Ascending aorta (tissue), 2 donors: ENCODE measurements around the gene VOPP1. TPM values are rescaled to one million over a fixed set of nuclear protein-coding genes. Genes with fewer than 3 reads are reported as not detected.

ENCODE experiments used
- DNase-seq, 2 donors: peaks; one replicate each; pipeline ENCODE4 v3.0.0-alpha.2; 2019; ENCODE audit warnings: low spot score in 2 of 2
- H3K27ac ChIP-seq, 2 donors: fragments of 200-600 bp; sonication (generic); one replicate each; pipeline ENCODE4 v1.5.1; 2016 to 2017; ENCODE audit warnings: mild to moderate bottlenecking in 1 of 2
- H3K27me3 ChIP-seq: fragments of 200-600 bp; sonication (generic); one replicate; pipeline ENCODE4 v1.5.1; 2017
- H3K36me3 ChIP-seq, 2 donors: fragments of 200-600 bp; sonication (generic); one replicate each; pipeline ENCODE4 v1.5.1; 2016
- H3K4me1 ChIP-seq, 2 donors: fragments of 200-600 bp; sonication (generic); one replicate each; pipeline ENCODE4 v1.5.1; 2016 to 2017; ENCODE audit warnings: mild to moderate bottlenecking in 1 of 2
- H3K4me3 ChIP-seq, 2 donors: fragments of 200-600 bp; sonication (generic); one replicate each; pipeline ENCODE4 v1.5.1; 2016 to 2017; ENCODE audit warnings: mild to moderate bottlenecking in 1 of 2
- H3K9me3 ChIP-seq, 2 donors: fragments of 200-600 bp; sonication (generic); one replicate each; pipeline ENCODE4 v1.5.1; 2016
- CTCF ChIP-seq, 3 experiments: fragments of 200-600 bp in 2 of 3; fragments of 450-650 bp in 1 of 3; sonication (generic) in 2 of 3; IDR thresholded peaks; one replicate each; pipeline ENCODE4 v1.5.1; 2016 to 2019; ENCODE audit warnings: antibody characterized with exemption in 3 of 3, mild to moderate bottlenecking in 1 of 3, moderate library complexity in 1 of 3
- intact Hi-C: fragments of 100-400 bp; cut with DNase I; formaldehyde crosslinking; loops from one replicate; pipeline ENCODE4 v1.15.1; 2023
- total RNA-seq: library from RNA; depleted of rRNA; stranded (reverse); fragments of >200 nt; gene quantifications from one replicate; pipeline ENCODE4 v1.1.0, GENCODE V29; 2016

The VOPP1 gene
- total RNA-seq, 1 donor from 2014 or later: 78.8 TPM

GRCh38 chr7:55521512-55521911, 50.8 kb downstream of the VOPP1 start:
- Histone ChIP-seq H3K9me3 (no peaks in the 10 kb centered on the region), H3K36me3 (peaks cover 10 to 19% of the 10 kb centered on the region in 2 donors), H3K4me3 (no peak overlapping the region), H3K27me3 (no peaks in the 10 kb centered on the region), H3K4me1 (peaks cover 13 to 33% of the 10 kb centered on the region in 2 donors), H3K27ac (peak overlapping the region; percentile 59 to 68)
- DNase-seq: no peak
- intact Hi-C loops: loop anchor here (5.0 to 10.0 kb wide), 2 partner anchors 53 to 76 kb away; partner anchors contain the start of gene VOPP1
- TF ChIP-seq CTCF (IDR thresholded peaks at IDR 0.05): no peak

- H3K27ac ChIP-seq: peak overlapping the region in 1 of 2 donors; percentile 59
- peaks cover 13 to 33% of the 10 kb centered on the region in 2 donors for H3K4me1 ChIP-seq
- no peak for TF ChIP-seq CTCF (IDR thresholded peaks at IDR 0.05)
- no peak overlapping the region for H3K4me3 ChIP-seq
- no peaks in the 10 kb centered on the region for H3K27me3 ChIP-seq
- intact Hi-C loops: loop anchor here (5.0 to 10.0 kb wide), 2 partner anchors 54 to 77 kb away; partner anchors contain the start of gene VOPP1
- no peak for DNase-seq
- H3K9me3 ChIP-seq: no peaks in the 10 kb centered on the region
- H3K36me3 ChIP-seq: peaks cover 10 to 19% of the 10 kb centered on the region in 2 donors
These were observed 51.7 kb downstream of the VOPP1 start for GRCh38 chr7:55520426-55521140.

GRCh38 chr7:55518836-55519235, 53.5 kb downstream of the VOPP1 start:
- H3K27ac ChIP-seq: no peak overlapping the region
- H3K4me3 ChIP-seq: no peak overlapping the region
- no peak for TF ChIP-seq CTCF (IDR thresholded peaks at IDR 0.05)
- H3K36me3 ChIP-seq: peaks cover 10 to 22% of the 10 kb centered on the region in 2 donors
- H3K9me3 ChIP-seq: no peaks in the 10 kb centered on the region
- no peaks in the 10 kb centered on the region for H3K27me3 ChIP-seq
- intact Hi-C loops: no loop called here
- H3K4me1 ChIP-seq: peaks cover 13 to 26% of the 10 kb centered on the region in 2 donors
- DNase-seq: no peak

GRCh38 chr7:55517936-55518689, 54.2 kb downstream of the VOPP1 start:
- DNase-seq: no peak
- Histone ChIP-seq H3K4me3 (no peak overlapping the region), H3K4me1 (peaks cover 13 to 20% of the 10 kb centered on the region in 2 donors), H3K9me3 (no peaks in the 10 kb centered on the region), H3K27me3 (no peaks in the 10 kb centered on the region), H3K27ac (no peak overlapping the region), H3K36me3 (peaks cover 10 to 22% of the 10 kb centered on the region in 2 donors)
- no peak for TF ChIP-seq CTCF (IDR thresholded peaks at IDR 0.05)
- intact Hi-C loops: no loop called here

- no peak for TF ChIP-seq CTCF (IDR thresholded peaks at IDR 0.05)
- Histone ChIP-seq H3K36me3 (peaks cover 10 to 22% of the 10 kb centered on the region in 2 donors), H3K9me3 (no peaks in the 10 kb centered on the region), H3K4me1 (peaks cover 5 to 16% of the 10 kb centered on the region in 2 donors), H3K27ac (no peak overlapping the region), H3K4me3 (no peak overlapping the region), H3K27me3 (no peaks in the 10 kb centered on the region)
- intact Hi-C loops: no loop called here
- DNase-seq: no peak
These were observed 55.1 kb downstream of the VOPP1 start for GRCh38 chr7:55517191-55517633.
